Measurements from ENCODE around the gene PRPSAP1. TPM values are rescaled to one million over a fixed set of nuclear protein-coding genes. Genes with fewer than 3 reads are reported as not detected.
"Not testable (repeated sequence)": the region's sequence is repeated elsewhere in the genome, so short reads cannot be mapped to it uniquely, and the experiment has no call there.

Gene PRPSAP1
- total RNA-seq, 1 experiment from 2014 or later = 77.5 TPM

DNA sequence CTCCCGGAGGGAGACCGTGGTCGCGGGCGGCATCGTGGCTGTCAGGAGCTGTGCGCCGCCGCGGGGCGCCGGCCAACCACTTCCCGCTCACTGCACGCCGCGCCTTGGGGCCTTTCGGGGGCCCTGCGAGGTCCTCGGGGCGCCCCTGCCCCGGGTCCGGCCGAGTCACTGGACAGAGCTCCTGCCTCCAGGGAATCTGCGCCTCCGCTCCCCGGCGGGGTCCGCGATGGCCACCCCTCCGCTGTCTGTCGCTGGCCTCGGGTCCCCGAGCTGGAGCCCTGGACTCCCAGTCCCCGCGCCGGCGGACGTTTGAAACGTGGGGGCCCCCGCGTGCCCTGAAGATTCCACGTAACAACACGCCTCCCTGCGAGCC lies 45.8 kb downstream of the PRPSAP1 start, which contains the start of gene QRICH2:
Gene QRICH2 (minus strand): TSS at position 311 of the 373 bp plus-strand sequence. CDS start 278 bp downstream, at position 33.
- TF ChIP-seq EZH2 (IDR thresholded peaks at IDR 0.05; ENCODE audit: borderline replicate concordance, low read depth, low read length, poor library complexity, severe bottlenecking) = no peak
- TF ChIP-seq, protein P1, sequence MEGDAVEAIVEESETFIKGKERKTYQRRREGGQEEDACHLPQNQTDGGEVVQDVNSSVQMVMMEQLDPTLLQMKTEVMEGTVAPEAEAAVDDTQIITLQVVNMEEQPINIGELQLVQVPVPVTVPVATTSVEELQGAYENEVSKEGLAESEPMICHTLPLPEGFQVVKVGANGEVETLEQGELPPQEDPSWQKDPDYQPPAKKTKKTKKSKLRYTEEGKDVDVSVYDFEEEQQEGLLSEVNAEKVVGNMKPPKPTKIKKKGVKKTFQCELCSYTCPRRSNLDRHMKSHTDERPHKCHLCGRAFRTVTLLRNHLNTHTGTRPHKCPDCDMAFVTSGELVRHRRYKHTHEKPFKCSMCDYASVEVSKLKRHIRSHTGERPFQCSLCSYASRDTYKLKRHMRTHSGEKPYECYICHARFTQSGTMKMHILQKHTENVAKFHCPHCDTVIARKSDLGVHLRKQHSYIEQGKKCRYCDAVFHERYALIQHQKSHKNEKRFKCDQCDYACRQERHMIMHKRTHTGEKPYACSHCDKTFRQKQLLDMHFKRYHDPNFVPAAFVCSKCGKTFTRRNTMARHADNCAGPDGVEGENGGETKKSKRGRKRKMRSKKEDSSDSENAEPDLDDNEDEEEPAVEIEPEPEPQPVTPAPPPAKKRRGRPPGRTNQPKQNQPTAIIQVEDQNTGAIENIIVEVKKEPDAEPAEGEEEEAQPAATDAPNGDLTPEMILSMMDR (conservative IDR thresholded peaks at IDR 0.05; ENCODE audit: low read depth, low read length) = no peak
- Histone ChIP-seq H3K36me3 (ENCODE audit: insufficient read depth, low read length, poor library complexity, severe bottlenecking) (peaks cover 11% of the 10 kb centered on the region), H3K27ac (ENCODE audit: low read depth, low read length, poor library complexity, severe bottlenecking) (no peak within 1 kb of the TSS), H3K4me1 (ENCODE audit: insufficient read depth, low read length, poor library complexity, severe bottlenecking) (peaks cover 8% of the 10 kb centered on the region), H3K9me3 (ENCODE audit: low read depth, low read length, poor library complexity, severe bottlenecking) (no peaks in the 10 kb centered on the region), H3K4me3 (ENCODE audit: low read depth, low read length, poor library complexity, severe bottlenecking) (no peak within 1 kb of the TSS), H3K27me3 (replicated peaks; ENCODE audit: insufficient read depth, low read depth, low read length, poor library complexity) (no peaks in the 10 kb centered on the region)
- ChIA-PET CTCF (no interaction called here), POLR2A (ENCODE audit: low non-redundant PET) (no interaction called here)
- BruUV-seq (replicated peaks) = no TSS peak
- intact Hi-C loops (cut with micrococcal nuclease; ENCODE audit: unreplicated experiment) = no loop called here
- no peak for DNase-seq (ENCODE audit: low spot score)

DNA sequence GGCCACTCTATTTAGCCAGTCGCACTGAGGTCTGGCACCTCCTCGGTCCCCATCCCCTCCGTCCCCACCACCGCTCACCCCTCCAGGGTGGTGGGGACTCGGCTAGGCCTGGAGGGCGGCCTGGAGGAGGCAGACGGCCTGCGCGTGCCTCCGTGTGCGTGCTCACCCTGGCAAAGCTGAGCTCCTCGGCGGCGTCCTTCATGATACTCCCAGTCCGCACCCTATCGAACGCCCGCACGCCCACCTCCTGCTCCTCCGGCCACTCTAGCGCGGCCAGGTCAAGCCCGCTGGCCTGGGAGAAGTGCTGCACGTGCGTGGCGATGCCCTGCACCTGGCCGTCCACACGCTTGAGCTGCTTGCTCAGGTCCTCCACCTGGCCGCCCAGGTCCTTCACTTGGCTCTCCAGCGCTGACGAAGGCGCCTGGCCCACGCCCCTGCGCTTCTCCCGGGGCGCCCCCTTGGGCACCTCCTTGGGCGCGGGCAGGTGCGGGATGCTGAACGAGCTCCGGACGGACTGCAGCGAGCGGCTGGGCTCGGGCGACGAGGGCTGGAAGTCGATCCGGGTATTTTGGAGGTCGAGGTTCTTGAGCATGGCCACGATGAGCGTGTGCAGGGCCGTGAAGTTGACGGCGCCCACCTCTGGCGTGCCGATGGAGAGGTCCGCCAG lies 46.3 kb downstream of the PRPSAP1 start:
- DNase-seq (ENCODE audit: low spot score) = no peak
- no peak for TF ChIP-seq EZH2 (IDR thresholded peaks at IDR 0.05; ENCODE audit: borderline replicate concordance, low read depth, low read length, poor library complexity, severe bottlenecking)
- TF ChIP-seq, protein P1 (conservative IDR thresholded peaks at IDR 0.05; ENCODE audit: low read depth, low read length) = no peak
- ChIA-PET POLR2A (ENCODE audit: low non-redundant PET) (no interaction called here), CTCF (no interaction called here)
- Histone ChIP-seq H3K4me3 (ENCODE audit: low read depth, low read length, poor library complexity, severe bottlenecking) (no peak overlapping the region), H3K4me1 (ENCODE audit: insufficient read depth, low read length, poor library complexity, severe bottlenecking) (peaks cover 3% of the 10 kb centered on the region), H3K27ac (ENCODE audit: low read depth, low read length, poor library complexity, severe bottlenecking) (no peak overlapping the region), H3K9me3 (ENCODE audit: low read depth, low read length, poor library complexity, severe bottlenecking) (no peaks in the 10 kb centered on the region), H3K27me3 (replicated peaks; ENCODE audit: insufficient read depth, low read depth, low read length, poor library complexity) (no peaks in the 10 kb centered on the region), H3K36me3 (ENCODE audit: insufficient read depth, low read length, poor library complexity, severe bottlenecking) (peaks cover 10% of the 10 kb centered on the region)
- no TSS peak for BruUV-seq (replicated peaks)
- intact Hi-C loops (cut with micrococcal nuclease; ENCODE audit: unreplicated experiment) = no loop called here

DNA sequence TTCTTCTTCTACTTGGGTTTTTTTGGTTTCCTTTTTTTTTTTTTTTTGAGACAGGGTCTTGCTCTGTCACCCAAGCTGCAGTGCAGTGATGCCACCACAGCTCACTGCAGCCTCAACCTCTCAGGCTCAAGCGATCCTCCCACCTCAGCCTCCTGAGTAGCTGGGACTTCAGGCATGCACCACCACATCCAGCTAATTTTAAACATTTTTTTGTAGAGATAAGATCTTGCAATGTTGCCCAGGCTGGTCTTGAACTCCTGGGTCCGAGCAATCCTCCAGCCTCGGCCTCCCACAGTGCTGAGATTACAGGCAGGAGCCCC lies 48.6 kb downstream of the PRPSAP1 start:
- DNase-seq (ENCODE audit: low spot score); H3K27me3 ChIP-seq (replicated peaks; ENCODE audit: insufficient read depth, low read depth, low read length, poor library complexity); H3K4me1 ChIP-seq (ENCODE audit: insufficient read depth, low read length, poor library complexity, severe bottlenecking); H3K9me3 ChIP-seq (ENCODE audit: low read depth, low read length, poor library complexity, severe bottlenecking); intact Hi-C loops (cut with micrococcal nuclease; ENCODE audit: unreplicated experiment); BruUV-seq (replicated peaks); H3K27ac ChIP-seq (ENCODE audit: low read depth, low read length, poor library complexity, severe bottlenecking); H3K4me3 ChIP-seq (ENCODE audit: low read depth, low read length, poor library complexity, severe bottlenecking); POLR2A ChIA-PET (ENCODE audit: low non-redundant PET); H3K36me3 ChIP-seq (ENCODE audit: insufficient read depth, low read length, poor library complexity, severe bottlenecking): not testable (repeated sequence)
- CTCF ChIA-PET = interaction anchor here (0.6 kb wide), 1 partner anchor 480 kb away, joined by 10 read pairs; no protein-coding TSS in a partner anchor
